Brain microvascular endothelial cell (primary cell): ENCODE results near the gene ADGRG3.

Experiments
- DNase-seq: peaks from one replicate; pipeline ENCODE4 v3.0.0-alpha.2; 2020
- H3K27ac ChIP-seq: fragments of 250-450 bp; sonication (Bioruptor Pico); 2 replicates; pipeline ENCODE4 v1.5.1; 2020; ENCODE audit warnings: mild to moderate bottlenecking, moderate library complexity
- H3K27me3 ChIP-seq: fragments of 250-450 bp; sonication (Bioruptor Pico); replicated peaks from 2 replicates; pipeline ENCODE4 v1.5.1; 2020; ENCODE audit warnings: mild to moderate bottlenecking
- H3K36me3 ChIP-seq: fragments of 250-450 bp; sonication (Bioruptor Pico); replicated peaks from 2 replicates; pipeline ENCODE4 v1.5.1; 2020; ENCODE audit warnings: mild to moderate bottlenecking
- H3K4me3 ChIP-seq: 2 replicates; pipeline ENCODE4 v1.5.1; 2011; ENCODE audit warnings: low read depth, mild to moderate bottlenecking, control low read depth, low read length, moderate library complexity
- CTCF ChIP-seq: IDR thresholded peaks from 2 replicates; pipeline ENCODE4 v1.5.1; 2011; ENCODE audit warnings: low read depth, mild to moderate bottlenecking, moderate library complexity, low read length, control low read depth, inconsistent platforms; ENCODE audit errors: missing control alignments
- in situ Hi-C: cut with HindIII; loops from 2 replicates; pipeline ENCODE4 v1.10.0; 2017; ENCODE audit warnings: low sequenced_read_pairs, low pct_ligation_motif_present

The ADGRG3 gene

GRCh38 chr16:57657228-57657627 is 10.9 kb upstream of the ADGRG3 start:
- in situ Hi-C loops, result no loop called here
- Histone ChIP-seq H3K4me3 (no peak overlapping the region), H3K36me3 (no peaks in the 10 kb centered on the region), H3K27ac (no peak overlapping the region), H3K27me3 (no peaks in the 10 kb centered on the region)
- no peak for DNase-seq
- TF ChIP-seq CTCF, result no peak

GRCh38 chr16:57658130-57658877 is 9.8 kb upstream of the ADGRG3 start:
- Histone ChIP-seq H3K27me3 (no peaks in the 10 kb centered on the region), H3K4me3 (no peak overlapping the region), H3K27ac (no peak overlapping the region), H3K36me3 (no peaks in the 10 kb centered on the region)
- no peak for TF ChIP-seq CTCF
- in situ Hi-C loops, result no loop called here
- DNase-seq, result no peak

- no peak for DNase-seq
- Histone ChIP-seq H3K27me3 (no peaks in the 10 kb centered on the region), H3K27ac (no peak overlapping the region), H3K36me3 (no peaks in the 10 kb centered on the region), H3K4me3 (no peak overlapping the region)
- in situ Hi-C loops, result no loop called here
- no peak for TF ChIP-seq CTCF
These were observed 9.0 kb upstream of the ADGRG3 start for GRCh38 chr16:57658878-57659674.

- H3K36me3 ChIP-seq, result no peaks in the 10 kb centered on the region
- no peak overlapping the region for H3K4me3 ChIP-seq
- in situ Hi-C loops, result no loop called here
- no peak for DNase-seq
- H3K27ac ChIP-seq, result no peak overlapping the region
- no peak for TF ChIP-seq CTCF
- no peaks in the 10 kb centered on the region for H3K27me3 ChIP-seq
These were observed 7.2 kb upstream of the ADGRG3 start for GRCh38 chr16:57660715-57661463.

GRCh38 chr16:57661510-57661909 is 6.6 kb upstream of the ADGRG3 start:
- Histone ChIP-seq H3K27me3 (no peaks in the 10 kb centered on the region), H3K27ac (no peak overlapping the region), H3K36me3 (no peaks in the 10 kb centered on the region), H3K4me3 (no peak overlapping the region)
- TF ChIP-seq CTCF, result no peak
- DNase-seq, result no peak
- in situ Hi-C loops, result no loop called here
